Measurements from ENCODE around the gene WAC.
"Not testable (repeated sequence)": the region's sequence is repeated elsewhere in the genome, so short reads cannot be mapped to it uniquely, and the experiment has no call there.

WAC gene, protein sequence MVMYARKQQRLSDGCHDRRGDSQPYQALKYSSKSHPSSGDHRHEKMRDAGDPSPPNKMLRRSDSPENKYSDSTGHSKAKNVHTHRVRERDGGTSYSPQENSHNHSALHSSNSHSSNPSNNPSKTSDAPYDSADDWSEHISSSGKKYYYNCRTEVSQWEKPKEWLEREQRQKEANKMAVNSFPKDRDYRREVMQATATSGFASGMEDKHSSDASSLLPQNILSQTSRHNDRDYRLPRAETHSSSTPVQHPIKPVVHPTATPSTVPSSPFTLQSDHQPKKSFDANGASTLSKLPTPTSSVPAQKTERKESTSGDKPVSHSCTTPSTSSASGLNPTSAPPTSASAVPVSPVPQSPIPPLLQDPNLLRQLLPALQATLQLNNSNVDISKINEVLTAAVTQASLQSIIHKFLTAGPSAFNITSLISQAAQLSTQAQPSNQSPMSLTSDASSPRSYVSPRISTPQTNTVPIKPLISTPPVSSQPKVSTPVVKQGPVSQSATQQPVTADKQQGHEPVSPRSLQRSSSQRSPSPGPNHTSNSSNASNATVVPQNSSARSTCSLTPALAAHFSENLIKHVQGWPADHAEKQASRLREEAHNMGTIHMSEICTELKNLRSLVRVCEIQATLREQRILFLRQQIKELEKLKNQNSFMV

DNA sequence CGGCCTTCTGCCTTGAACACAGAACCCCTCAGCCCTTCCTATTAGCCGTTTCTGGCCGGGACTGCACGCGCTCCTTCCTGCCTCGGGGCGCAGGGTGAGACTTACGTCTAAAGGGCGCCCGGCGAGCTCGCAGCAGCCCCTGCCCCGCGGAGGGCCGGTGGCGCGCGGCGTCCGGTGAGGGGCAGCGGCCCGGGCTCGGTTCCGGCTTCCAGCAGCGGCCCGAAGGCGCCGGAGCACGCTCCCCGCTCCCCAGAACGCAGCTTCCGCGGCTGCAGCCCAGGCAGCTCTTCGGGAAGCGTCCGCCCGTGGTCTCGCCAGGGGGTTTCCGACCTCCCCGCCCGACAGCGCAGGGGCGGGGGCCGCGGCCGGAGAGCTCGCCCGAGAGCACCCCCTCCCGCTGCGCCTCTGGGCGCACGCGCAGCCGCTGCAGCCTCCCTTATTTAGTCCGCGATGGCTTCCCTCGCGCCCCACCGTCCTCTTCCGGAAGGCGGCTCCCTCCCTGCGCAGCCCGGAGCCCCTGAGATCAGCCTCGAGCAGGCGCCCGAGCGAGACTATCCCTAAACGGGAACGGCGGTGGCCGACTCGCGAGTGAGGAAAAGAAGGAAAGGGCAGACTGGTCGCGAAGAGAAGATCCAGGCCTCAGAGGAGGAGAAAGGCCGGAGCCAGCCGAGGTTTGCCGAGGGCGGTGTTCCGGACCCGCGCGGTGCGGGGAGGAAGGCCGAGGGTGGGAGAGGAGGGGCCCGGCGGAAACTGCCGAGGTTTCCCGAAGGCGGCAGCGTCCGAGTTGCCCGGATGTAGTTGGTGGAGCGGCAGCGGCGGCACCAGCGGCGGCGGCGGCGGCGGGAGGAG is at the start of gene WAC:
Gene WAC (plus strand): TSS at position 782 of the 849 bp plus-strand sequence. CDS start 462 bp downstream, outside the sequence.
- peak; percentile 99 for DNase-seq

DNA sequence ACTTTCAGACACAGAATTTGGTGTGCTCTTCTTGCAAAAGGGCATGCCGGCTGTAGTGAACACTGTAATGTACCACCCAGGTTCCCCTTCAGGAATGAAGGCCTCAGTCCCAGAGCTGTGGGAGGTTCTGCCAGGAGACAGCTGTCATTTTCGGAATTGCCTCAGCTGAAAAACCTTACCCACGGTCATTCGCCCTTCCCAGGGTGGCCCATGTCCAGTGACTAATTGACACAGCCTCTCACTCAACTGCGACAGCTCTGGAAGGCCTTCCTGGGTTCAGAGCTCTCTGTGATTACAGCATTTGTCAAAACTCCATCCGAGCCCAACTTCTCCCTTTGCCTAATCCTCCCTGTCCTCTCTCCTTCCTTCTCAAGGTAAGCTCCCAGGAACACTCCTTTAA is 43.7 kb upstream of the WAC start:
- no peak for DNase-seq

DNA sequence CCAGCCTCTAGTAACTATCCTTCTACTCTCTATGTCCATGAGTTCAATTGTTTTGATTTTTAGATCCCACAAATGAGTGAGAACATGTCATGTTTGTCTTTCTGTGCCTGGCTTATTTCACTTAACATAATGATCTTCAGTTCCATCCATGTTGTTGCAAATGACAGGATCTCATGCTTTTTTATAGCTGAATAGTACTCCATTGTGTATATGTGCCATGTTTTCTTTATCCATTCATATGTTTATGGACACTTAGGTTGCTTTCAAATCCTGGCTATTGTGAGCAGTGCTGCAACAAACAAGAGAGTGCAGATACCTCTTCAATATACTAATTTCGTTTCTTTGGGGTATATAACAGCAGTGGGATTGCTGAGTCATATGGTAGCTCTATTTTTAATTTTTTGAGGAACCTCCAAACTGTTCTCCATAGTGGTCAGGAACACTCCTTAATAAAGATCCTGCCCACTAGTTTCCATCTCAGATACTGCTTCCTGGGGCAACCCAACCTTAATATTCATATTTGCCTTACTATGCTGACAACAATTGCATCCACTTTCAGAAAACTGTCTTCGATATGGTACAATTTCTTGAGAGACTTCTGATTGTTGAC is 42.6 kb upstream of the WAC start:
- not testable (repeated sequence) for DNase-seq

DNA sequence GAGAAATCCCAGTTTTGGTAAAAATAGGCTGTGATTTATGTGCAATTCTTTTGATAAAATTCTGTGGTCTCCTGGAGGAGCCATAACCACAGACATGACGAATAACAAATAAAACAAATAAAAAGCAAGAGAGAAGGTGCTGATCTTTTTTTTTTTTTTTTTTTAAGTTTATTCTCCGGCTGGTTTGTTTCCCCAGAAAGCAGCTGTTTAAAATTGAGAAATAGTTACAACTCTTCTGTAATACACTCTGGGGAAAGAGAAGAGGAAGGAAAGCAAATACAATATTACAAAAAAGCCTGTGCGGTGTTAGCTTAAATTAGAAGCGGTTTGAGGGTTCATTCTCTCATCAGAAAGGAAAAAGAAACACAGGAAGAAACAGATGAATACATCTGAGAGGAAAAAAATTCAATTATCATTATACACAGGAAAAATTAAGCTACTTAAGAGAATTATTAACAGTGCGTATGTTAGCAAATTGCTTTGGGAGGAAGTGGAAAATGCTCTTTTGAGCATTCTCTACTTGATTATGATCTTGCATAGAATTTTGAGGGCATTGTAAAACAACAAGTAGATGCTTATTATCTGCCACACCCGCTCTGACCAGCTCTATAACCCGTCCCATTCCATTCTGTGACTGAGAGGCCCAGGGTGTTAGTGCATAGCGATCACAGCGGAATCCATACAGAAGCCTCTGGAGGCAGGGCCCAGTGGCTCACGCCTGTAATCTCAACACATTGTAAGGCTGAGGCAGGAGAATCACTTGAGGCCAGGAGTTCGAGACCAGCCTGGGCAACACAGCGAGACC is 40.6 kb upstream of the WAC start:
- no peak for DNase-seq

DNA sequence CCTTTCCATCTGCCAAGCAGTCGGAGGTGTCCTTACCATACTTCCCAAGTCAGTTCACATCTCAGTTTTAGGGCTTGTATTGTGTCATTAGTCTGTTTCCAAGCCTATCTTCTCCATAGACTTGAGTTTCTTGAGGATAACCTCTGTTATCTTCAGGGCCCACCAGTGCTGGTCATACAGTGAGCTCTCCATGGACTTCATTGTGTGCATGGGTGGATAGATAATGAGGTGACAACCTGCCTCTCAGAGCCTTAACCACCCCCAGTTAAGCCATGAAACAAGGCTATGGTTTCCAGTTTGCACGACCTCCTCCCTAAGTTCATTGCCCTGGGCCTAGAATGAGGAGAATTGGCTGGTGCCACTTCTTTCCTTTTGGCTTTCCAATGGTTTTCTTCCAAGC is 38.5 kb upstream of the WAC start:
- DNase-seq = no peak

DNA sequence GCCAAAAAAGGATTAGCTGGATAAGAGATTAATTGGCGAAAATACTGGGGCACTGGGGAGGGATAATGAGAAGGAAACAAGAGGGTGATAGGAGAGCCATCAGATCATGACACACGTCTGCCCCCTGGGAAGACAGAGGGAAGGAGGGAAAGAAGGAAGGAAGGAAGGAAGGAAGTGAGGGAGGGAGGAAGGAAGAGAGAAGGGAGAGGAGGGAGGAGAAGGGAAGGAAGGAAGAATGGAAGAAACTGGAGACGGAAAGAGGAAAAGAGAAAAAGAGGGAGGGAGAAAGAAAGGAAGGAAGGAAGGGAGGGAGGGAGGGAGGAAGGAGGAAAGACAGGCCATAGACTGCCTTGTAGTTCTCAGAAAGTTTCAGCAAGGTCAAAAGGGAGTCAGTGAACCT is 37.8 kb upstream of the WAC start:
- no peak for DNase-seq

DNA sequence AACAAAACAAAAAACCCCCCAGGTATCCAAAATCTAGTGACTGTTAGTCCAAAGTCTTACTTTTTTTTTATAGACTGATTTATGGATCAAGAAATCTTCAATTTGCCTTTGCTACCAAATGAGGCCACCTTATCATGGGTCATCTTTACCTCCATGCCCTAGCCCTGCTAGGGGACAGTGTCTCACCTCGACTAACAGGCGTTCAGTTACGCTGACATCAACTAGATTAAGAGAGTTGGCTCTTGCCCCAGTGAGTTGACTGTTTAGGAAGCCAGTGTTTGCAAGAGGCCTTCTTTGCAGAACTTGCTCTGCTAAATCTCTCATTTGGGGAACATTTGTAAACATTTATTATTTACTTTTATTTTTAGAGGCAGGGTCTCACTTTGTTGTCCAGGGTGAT is 36.9 kb upstream of the WAC start:
- DNase-seq = no peak

DNA sequence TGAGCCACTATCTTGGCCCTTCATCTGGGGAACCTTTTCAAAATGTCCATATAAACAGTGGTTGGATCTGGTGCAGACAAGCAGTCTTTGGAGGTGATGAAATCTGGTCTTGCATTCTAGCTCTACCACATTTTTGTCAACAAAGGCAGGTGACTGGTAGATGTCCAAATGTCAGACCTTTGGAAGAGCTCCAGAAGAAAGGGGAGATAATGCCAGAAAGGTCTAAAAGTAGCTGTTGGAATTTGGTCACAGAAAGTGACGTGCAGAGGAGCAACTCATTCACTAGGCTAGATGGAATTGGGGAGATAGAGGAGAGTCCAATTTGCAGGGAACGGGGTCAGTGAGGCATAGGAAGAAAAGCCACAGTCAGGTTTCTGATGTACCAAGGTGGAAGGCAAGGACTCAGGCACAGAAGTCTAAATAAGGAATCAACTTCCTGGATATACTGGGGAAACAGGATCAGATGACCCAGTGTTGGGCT is 36.4 kb upstream of the WAC start:
- DNase-seq = no peak

DNA sequence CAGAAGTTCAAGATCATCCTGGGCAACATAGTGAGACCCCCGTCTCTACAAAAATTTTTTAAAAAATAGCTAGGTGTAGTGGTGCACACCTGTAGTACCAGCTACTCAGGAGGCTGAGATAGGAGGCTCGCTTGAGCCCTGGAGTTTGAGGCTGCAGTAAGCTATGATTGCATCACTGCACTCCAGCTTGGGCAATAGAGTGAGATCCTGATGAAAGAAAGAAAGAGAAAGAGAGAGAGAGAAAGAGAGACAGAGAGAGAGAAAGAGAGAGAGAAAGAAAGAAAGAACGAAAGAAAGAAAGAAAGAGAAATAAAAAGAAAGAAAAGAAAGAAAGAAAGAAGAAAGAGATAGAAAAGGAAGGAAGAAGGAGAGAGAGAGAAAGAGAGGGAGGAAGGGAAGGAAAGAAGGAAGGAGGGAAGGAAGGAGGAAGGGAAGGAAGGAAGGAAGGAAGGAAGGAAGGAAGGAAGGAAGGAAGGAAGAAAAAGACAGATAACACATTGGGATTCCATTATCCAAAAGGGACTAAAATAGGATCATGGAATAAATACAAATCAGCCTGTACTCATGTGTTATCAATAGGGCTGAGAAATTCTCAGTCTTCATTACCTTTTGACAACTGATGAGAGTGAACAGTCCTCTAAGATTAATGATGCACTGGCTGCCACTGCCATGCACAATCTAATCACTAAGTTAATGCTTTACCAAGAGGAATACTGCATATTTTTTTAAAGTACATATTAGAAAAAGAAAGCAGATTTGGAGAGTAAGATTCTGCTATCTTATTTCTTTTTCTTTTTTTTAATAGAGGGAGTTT is 35.4 kb upstream of the WAC start:
- DNase-seq = no peak

DNA sequence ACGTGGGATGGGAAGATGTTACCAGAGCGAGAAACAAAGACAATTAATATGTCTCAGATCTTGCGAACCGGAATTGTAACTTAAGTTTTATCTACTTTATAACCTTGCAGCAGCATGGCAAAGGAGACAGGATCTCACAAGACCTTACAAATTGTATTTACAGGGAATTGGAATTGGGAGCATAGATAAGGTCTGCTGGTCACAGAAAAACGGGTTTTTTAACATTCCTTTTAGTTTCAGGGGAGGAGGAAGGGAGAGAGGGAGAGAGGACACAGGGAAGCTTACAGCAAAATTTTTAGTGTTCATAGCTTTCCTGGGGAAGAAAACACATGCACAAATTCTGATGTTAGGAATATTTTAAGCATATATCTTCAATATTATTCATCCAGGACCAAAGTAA is 32.7 kb upstream of the WAC start:
- not testable (repeated sequence) for DNase-seq

DNA sequence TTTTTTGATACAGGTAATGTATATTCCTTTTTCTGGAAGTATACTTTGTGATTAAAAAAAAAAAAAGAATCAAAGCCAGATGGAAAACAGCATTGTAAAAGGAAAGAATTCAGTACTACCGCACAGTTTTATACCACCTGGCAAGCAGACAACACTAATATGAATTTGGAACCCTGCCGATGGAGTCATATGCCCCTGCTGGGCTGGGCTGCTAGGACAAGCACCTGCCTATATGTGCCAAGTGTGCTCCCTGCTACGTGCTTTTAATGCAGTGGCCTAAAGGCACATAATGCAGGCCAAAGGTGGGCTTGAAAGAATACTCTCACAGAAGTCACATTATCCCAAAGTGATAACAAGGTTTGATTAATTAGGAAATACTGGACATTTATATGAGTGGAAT is 29.8 kb upstream of the WAC start:
- no peak for DNase-seq

DNA sequence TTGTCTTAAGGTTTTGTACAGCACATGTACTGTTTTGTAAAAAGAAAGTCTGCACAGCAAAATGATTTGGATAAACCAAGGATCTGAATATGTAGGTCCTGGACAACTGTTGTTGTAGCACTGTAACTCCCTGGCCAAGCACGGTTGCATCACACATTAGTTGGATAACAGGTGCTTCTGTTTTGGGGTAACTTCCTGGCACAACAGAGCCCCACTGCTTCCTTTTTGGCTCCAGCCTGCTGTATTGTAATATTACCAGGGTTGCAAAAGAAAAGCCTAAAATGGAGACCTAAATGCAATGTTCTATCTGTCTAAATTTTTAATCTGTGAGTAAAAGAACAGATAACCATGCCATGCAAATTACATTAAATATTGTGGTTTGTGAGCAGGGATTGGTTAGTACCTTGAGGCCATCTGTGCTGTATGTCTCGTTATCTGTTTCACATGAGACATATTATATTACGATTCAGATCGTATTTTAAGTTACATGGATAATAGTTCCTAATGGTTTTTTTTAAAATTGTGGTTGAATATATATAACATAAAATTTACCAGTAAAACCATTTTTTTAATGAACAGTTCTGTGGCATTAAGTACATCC is 27.5 kb upstream of the WAC start:
- no peak for DNase-seq

DNA sequence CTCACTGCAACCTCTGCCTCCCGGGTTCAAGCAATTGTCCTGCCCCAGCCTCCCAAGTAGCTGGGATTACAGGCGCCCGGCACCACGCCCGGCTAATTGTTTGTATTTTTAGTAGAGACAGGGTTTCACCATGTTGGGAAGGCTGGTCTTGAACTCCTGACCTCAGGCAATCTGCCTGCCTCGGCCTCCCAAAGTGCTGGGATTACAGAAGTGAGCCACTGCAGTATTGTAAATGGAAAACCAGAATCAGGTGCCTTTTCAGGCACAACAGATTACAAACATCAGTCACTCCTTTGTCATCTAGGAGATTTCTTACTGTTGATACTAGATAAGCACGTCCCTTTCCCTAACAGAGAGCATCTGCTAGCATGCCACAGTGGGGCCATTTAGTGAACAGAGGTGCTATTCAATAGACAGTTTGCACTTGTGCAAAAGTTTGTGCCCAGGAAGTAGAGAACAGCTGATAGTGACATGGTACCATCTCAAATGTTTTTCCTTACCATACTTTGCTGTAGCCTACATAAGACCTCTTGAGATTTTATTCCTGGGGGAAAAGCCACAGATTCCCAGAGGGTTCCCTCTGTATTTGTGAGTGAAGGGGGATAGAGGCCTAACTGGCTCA is 24.5 kb upstream of the WAC start:
- no peak for DNase-seq

DNA sequence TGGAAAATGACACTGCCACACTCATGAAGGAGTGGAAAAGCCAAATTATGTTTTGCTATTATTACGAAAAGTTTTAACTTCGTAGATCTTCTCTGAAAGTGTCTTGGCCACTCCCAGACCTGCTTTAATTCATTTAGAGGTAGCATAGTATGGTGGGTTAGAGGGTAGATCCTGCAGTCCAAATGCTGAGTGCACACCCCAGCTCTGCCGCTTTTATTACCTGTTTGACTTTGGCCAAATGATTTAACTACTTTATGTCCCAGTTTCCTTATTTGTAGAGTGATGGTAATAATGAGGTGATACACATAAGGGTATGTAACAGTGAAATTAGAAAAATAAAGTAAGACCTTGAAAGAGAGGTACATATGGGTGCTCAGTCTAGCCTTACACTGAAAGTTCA is 23.6 kb upstream of the WAC start:
- DNase-seq = no peak

DNA sequence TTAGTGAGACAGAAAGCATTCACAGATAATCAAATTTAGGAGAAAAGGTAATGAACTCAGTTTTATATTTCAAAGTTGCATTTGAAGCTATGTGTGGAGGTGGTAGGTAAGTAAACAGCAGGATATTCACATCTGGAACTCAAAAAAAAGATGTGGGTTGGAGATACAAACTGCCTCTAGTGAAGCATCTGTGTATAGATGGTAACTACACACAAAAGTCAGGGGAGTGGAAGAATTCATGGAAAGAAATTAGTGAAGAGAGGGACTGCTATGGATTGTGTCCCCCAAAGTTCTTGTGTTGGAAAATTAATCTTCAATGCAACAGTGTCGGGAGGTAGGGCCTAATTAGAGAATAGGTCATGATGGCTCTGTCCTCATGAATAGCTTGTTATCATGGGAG is 18.3 kb upstream of the WAC start:
- DNase-seq = no peak

DNA sequence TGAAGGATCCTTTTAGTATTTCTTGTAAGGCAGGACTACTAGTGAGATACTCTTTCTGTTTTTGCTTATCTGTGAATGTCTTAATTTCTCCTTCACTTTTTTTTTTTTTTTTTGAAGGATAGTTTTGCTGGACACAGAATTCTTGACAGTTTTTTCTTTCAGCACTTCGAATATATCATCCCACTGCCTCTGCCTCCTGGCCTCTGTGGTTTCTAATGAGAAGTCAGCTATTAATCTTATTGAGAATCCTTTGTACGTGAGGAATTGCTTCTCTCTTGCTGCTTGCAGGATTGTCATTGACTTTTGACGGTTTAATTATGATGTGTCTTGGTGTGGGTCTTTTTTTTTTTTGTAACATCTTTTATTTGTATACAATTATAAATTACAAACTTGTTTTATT is 12.6 kb upstream of the WAC start:
- no peak for DNase-seq

DNA sequence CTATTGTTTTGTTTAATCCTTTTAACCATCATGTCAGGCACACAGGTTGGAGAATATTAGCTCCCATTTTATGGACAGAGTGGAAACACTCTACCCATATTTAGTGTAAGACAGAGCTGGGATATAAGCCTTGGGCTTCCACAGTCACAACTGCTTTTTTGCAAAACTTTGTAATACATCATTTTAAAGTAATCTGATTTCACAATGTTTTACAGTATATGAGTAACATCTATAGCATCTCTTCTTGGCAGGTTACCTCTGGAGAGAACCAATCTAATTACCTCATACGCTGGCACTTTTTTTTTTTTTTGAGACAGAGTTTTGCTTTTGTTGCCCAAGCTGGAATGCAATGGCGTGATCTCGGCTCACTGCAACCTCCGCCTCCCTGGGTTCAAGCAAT is 12.1 kb upstream of the WAC start:
- not testable (repeated sequence) for DNase-seq

DNA sequence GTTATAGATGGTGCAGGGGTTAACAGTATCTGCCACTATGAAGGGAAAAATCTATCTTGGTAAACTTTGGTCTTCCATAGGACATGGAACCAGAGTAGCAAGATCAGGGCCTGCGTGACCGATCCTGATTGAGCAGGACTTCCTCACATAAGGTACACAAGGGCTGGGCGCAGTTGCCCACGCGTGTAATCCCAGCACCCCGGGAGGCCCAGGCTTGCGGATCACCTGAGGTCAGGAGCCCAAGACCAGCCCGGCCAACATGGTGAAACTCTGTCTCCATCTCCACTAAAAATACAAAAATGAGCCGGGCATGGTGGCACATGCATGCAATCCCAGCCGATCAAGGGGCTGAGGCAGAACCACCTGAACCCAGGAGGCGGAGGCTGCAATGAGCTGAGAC is 11.0 kb upstream of the WAC start:
- DNase-seq = not testable (repeated sequence)

DNA sequence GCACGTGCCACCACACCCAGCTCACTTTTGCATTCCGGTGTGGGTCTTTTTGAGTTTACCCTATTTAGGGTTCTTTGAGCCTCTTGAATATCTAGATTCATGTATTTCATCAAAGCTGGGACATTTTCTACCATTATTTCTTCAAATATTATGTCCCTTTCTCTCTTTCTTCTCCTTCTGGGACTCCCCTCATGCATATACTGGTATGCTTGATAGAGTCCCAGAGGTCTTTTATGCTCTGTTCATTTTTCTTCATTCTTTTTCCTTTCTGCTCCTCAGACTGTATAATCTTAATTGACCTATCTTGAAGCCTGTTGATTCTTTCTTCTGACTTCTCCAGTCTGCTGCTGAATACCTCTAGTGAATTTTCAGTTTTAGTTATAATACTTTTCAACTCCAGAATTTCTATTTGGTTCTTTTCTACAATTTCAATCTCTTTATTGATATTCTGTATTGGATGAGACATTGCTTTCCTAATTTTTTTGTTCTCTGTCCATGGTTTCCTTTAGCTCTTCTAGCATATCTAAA is 9.1 kb upstream of the WAC start:
- DNase-seq = no peak

DNA sequence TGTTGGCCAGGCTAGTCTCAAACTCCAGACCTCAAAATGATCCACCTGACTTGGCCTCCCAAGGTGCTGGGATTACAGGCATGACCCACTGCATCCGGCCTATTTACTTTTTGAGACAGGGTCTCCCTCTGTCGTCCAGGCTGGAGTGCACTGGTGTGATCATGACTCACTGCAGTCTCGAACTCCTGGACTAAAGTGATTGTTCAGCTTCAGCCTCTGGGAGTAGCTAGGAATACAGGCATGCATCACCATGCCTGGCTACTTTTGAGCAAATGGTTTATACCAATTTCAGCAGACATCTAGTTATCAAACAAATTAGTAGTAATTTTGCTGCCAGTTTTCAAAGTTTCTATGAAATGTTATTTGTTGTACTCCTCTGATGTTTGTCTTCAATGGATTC is 2.2 kb upstream of the WAC start:
- DNase-seq = no peak
